C1 segment of cervical spinal cord (tissue), 14 donors: ENCODE measurements around the gene CADM3.

Source experiments
- DNase-seq, 14 donors: peaks; one replicate each; lab custom pipeline; 2025; lab: John Stamatoyannopoulos, UW

CADM3 gene, protein sequence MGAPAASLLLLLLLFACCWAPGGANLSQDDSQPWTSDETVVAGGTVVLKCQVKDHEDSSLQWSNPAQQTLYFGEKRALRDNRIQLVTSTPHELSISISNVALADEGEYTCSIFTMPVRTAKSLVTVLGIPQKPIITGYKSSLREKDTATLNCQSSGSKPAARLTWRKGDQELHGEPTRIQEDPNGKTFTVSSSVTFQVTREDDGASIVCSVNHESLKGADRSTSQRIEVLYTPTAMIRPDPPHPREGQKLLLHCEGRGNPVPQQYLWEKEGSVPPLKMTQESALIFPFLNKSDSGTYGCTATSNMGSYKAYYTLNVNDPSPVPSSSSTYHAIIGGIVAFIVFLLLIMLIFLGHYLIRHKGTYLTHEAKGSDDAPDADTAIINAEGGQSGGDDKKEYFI

DNA sequence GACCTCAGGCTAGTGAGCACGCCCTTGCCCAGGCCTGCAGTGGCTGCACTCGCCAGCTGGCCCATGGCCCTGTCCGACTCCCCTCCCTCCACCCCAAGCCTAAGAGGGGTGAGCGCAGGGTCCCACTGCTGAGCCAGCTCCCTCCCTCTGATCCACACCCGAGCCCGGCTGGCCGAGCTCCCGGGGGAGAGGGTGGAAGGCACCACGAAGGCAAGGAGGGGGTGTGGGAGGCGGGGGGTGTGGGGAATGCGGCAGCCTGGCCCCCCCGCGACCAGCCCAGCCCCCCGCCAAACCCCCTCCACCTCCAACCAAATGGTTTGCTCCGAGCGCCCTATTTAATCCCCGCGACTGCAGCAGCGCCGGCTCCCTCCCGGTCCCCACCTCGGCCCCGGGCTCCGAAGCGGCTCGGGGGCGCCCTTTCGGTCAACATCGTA, at the start of gene CADM3:
CADM3 (plus strand) TSS at position 362 of the 434 bp plus-strand sequence. CDS start 151 bp downstream, outside the sequence.
- peak in 10 of 14 donors; percentile 31 to 94 (median 50) for DNase-seq

DNA sequence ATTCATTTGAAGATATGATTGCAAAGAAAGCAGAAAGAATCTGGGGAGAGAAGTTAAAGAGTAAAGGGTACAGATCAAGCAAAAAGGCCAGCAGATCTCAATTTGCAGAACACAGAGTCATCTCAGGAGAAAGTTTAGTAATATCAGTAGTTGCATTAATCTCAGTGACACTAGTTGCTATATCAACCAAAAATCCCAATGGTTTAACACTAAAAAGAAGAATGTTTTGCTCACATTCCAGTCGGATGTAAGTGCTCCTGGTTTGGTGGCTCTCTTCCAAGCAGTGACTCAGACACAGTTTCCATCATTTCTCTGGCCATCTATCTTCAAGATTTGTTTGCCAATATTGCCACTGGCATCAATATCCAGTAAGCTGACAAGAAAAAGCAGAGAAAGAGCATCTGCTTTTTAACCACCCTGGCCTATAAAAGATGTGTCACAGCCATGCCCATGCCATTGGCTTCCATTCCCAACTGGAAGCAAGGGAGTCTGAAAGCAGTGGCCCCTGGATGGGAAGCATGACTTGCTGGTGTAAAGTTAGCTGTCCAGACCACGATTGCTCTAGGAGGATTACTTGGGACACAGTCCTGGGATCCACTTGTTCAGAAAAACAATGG, 49.3 kb upstream of the CADM3 start:
- DNase-seq, result no peak

DNA sequence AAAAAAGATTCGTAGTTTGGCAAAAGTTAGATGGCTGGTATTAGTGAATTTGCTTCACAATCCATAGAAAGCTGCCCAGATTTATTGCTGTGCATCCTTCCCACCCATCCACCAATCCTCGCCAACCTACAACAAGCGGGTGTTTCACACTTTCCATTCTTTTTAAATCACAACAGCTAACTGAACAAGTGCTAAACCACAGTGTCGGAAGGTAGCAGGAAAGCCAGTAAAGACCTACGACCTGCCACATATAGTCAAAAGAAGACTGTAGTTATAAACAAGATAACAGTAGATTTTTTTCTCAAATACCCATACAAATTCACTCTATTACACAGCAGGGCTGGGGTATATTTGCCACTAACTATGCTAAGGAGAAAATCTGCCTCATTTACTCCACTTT, 47.8 kb upstream of the CADM3 start:
- no peak for DNase-seq

DNA sequence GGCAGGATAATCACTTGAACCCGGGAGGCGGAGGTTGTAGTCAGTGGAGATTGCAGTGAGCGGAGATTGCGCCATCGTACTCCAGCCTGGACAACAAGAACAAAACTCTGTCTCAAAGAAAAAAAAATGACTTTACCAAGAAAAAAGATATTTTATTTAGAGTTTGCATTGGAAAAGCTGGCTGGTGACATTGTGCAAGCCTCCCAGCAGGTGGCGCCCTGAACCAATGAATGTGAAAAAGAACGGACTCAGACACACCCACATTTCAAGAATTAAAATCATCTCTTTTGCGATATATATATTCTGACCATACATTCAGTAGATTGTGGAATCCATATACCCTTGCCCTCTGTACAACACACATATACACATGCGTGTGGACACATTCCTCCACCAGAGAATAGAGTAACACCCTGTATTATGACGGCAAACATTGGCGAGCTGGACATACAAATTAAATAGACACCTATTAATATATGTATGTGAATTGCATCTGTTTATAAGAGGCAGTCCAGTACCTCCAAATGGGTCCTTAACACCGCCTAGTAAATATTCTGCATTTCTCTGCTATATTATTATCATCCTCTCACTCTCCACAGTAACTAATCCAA, 39.0 kb upstream of the CADM3 start:
- DNase-seq, result peak in 9 of 14 donors; percentile 2 to 42 (median 16)

DNA sequence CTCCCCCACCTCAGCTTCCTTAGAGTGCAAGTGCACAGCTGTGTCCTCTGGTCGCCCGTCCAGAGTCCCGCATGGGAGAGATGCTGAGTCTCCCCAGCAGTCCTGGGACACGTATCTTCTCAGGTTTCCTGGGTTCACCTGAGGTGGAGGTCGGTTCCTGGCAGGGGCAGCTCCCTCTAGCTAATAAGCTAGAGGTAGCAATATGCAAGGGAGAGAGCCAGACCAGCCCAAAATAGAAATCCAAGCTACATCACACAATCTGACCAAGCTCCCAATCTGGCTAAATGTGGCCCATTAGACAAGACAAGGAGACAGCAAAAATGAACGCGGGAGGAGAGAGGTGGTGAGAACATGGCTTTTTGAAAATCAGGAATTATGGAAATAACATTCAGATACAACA, 30.9 kb upstream of the CADM3 start:
- peak in 1 of 14 donors; percentile 66 for DNase-seq

DNA sequence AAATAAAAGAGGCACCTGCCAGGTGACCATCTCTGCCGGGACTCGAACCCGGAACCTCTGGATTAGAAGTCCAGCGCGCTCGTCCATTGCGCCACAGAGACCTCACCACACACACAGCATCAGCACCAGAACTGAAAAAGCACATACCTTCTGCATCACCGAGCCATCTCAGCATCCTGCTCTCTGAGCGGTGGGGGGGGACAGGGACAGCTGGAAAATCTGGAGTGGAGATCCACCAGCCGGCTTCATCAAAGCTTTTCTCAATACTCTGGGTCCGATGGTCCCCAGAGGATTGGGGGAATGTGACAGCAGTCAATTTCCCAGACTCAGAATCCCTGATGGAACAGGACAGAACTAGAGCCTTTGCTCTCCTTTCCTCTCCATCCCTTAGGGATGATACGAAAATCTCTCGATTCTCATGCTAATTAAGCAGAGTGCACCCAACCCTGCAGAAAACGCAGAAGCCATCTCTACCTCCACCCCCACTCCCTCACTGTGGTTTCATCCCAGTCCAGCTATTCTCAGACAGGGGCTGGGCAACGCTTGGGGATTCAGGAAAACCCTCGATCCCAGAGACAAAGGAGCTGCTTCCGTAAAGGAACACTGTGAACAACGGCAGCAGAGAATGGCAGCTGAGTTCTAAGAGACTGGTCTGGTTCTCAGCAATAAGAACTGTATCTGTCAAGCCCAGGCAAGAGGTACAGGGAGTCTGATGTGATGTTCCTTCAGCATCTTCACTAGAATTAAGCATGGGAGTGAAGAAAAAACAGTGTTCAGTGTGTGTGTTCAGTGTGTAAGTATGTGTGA, 29.6 kb upstream of the CADM3 start:
- DNase-seq, result peak in 11 of 14 donors; percentile 1 to 98 (median 16)

DNA sequence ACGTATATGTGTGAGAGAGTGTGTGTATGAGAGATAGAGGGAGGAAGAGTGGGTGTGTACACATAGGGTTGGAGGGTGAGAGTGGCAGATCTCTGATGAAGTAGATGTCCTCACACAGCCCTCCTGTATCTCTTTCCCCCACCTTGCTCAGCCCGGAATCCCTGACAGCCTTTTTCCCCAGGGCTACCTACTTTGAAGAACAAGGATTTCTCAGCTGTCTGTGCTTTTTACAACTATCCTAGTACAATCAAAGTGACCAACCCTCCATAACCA, 29.1 kb upstream of the CADM3 start:
- no peak for DNase-seq

DNA sequence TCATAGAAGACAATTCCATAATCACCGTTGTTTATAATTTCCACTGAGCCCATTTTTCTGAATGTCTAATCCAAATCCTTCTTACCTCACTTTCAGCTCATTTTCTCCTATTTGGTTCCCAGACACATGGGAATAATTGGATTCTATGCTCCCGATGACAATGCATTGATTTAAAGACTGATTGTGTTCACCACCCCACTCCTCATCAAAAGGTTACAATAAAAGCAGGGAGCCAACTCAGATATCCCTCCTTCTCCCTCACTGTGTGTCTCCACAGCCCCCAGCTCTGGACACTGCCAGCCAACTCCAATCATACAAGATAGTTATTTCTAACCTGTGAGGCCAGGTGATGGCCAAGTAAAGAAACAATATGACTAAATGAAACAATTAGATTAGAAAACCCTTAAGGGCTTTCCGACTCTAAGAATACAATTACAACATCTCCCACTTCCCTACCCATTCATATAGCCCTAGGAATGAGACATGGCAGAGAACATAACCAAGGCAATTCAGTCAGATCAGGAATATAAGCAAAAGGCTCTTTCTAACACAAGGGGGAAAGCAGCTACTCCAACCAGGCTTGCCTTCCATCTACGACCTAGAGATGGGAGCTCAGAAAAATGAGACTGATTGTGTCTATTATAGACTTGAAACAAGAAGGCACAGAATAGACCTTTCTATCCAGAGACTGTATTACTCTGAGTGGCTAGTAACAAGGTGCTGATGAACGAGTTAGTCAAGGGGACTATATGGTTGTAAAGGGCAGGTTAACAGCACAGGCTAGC, 28.5 kb upstream of the CADM3 start:
- no peak for DNase-seq

DNA sequence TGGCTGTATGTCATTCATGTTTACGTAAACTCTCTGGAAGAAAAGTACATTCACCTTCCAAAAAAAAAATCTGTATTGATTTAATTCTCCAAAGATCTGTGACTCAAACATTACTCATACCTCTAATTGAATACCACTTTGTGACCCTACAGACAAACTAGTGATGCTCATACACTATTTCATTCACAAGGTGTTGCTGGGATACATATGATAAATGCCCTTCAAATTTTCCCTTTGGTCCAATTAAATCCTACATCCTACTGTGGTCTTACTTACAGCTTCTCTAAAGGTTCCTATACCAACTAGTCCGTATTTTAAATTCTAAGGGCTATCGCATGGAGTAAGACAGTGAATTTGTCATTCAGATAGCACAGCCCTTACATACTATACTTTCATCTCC, 26.8 kb upstream of the CADM3 start:
- no peak for DNase-seq

DNA sequence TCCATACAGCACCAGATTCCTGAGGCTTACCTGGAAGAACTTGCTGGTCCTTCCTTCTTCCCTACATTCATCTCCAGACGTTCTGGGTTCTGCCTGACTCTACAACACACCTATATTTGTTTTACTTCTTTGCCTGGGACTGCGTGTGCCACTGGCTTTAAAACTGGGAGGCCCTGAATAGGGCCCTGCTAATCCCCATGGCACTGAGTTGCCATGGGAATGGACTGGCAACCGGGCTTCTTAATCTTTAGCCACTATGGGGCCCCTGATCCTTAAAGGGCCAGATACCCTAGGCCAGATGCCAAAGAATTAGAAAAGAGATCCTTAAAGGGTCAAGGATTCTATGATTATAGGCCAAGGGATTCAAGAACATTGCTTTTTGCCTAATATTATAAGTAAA, 24.4 kb upstream of the CADM3 start:
- DNase-seq, result no peak

DNA sequence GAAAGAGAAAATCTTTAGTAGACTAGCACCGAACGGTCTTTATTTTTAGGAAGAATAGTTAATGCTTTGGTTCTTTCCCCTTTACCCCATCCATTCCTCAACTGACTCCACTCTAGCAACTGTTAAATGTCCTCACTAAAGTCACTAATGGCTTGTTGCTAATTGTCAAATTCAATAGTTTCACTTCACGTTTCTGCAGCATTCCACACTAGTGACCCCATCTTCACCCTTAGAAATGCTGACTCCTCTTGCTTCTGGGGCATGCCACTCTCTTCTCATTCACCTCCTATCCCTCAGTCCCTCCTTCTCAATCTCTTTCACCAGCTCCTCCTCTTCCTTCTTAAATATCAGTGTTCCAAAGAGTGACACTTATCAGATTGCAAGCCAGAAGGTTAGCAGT, 19.4 kb upstream of the CADM3 start:
- DNase-seq, result no peak

DNA sequence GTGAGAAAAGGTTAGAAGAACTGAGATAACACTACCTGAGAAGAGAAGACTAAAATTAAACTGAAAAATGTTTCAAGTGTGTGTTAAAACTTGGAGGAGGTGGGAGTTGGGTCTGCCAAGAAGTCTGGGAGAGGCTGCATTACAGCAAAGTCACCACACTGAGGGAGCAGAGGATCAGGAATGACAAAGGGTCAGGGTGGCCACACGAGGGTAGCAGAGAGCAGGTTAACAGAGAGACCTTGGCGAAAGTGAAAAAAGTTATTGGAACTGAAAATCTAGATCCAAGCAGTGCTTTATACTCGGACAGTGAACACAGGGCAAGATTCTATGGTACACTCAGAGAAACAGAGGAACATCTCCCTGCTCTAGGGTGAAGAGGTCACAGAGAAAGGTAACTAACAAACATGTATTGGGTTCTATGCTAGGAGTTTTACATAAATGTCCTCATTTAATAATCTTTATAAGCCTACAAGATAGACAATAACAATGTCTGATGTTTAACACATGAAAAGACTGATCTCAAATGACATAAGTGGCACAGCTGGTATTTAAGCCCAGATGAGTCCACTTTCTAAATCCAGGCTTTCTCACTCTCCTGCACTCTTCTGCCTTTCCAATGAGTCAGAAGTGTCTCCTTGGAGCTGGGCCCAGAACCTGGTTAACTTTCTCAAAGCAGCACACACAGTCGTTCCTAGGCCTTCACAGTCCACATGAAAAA, 10.3 kb upstream of the CADM3 start:
- DNase-seq, result peak in 12 of 14 donors; percentile 29 to 80 (median 55)

DNA sequence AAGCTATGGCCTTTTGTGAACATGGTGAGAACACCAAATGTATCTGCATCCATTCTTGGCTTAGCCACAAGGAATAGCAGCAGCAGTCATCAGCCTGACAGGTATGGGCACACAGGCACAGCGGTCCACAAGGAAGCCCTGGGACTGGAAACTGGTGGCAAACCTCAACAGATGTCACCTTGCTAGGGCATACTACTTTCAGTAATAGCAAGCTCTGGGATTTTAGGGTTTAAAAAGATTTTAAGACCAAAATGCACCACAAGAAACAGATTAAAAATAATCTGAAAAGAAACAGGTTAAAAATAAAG, 9.7 kb upstream of the CADM3 start:
- peak in 1 of 14 donors; percentile 17 for DNase-seq

DNA sequence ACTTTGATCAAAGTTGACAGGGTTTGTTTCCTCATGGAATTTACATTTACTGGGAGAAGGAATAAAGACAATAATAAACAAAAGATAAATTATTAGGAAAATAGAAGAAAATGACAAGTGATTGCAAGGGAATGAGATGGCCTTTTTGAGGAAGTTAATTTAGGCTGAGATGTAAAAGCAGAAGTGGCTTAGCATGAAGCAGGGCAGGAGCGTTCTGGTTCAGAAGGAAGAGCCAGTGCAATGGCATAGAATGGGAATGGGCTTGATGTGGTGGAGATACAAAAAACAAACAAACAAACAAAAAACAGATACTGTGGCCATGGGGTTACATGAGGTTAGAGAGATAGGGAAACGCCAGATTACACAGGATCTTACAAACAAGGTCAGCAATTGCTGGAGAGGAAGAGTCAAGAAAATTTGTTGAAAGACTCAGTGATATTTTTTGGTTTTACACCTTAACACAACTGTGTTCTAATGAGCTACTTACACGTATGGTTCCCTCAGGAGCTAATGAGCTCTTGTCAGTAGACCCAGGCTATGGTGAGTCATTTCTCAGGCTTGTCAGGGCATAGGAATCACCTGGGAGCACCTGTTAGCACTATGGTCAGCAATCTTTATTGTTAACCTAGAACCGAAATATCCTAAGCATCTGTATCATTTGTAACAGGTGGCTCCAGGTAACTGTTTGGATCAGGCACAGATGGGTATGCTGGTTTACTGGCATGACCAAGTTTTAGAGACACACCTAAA, 8.7 kb upstream of the CADM3 start:
- DNase-seq, result no peak

DNA sequence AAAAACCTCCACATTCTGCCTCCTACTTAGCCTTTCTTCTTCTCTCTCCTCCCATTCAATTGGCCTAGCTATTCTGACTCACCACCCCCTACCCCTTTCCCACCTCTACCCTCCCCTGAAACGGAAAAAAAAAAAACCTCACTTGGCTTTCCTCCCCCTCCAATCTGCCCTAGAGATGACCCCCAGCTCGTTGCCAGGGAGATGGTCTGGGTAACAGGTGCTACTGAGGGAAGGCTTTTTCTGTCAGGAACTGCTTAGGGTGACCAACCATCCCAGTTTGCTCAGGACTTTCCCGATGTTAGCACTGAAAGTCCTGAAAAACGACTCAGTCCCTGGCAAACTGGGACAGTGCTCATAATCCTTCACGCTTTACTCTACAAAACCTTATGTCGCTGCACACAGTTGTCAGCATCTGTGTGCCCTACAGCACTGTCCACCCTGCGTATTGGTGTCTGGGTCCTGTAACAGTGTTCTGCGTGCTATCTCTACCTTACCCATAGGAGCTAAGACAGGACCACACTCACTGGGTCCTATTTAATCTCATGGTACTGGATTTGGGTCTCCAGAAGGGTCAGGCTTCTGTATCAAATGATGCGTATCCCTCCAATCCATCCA, 7.7 kb upstream of the CADM3 start:
- no peak for DNase-seq

DNA sequence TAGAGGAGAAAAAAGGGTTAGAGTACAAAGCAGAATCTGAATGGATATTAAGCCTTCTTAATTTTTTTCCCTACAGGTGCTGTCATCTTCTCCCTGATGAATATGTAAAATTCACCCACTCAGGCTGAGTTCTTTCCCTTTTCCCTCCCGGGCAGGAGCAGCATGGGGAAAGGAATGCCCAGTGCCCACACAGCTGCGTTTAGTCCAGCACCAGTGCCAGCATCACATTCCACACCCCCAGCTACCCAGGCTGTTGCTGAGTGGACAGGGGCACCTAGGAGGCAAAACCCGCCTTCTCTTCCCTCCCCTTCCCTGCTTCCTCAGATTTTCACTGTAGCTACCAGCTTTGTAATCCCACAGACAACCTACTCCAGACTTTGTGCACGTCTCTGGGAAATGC, 3.4 kb upstream of the CADM3 start:
- DNase-seq, result peak in 1 of 14 donors; percentile 2

DNA sequence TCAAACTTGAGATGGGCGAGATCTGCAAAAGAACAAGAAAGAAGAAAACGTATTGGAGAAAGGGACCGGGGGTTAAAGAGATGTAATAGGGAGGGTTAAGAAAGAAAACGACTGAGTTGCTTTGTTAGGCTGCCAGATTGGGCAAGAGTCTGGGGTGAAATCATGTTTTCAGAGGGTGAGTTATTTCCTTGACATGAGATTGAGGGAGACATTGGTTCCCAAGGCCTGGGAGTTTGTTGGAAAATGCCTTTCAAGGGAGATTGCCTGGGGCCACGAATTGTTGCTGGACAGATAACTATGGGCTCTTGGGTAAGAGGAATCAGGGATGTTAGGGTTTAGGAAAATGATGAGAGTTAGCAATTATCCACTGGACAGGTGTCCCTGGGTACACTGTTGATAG, 776 bp upstream of the CADM3 start:
- DNase-seq, result no peak

DNA sequence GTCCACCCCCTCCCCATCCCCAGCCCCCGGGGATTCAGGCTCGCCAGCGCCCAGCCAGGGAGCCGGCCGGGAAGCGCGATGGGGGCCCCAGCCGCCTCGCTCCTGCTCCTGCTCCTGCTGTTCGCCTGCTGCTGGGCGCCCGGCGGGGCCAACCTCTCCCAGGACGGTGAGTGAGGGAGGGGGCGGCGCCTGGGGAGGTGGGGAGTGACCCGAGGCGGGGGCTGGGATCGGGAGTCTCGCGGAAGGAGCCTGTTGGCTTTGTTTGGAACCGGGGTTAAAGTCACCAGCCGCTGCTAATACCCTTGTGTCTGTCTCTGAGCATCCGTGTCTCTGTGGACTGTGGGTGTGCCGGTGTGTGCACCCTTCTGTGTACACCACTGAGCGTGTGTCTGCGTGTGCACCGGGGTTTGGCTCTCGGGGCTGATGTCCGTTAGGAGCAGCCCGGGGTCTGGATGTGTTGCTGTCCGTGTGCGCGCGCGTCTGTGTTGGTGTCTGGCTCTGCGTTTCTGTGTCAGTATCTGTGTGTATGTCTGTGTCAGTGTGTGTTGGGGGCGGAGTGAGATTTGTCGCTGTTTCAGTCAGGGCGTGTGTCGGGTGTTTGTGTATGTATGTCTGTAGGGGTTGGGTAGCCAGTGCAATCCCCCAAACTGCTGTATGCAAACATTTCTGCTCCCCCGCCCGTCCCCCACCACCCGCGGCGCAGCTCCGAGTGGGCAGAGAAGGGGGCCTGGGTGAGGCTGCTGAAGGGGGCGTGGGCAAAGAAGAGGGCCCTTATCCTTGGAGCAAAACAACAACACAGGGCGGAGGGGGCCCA, 480 bp downstream of the CADM3 start:
- peak in 4 of 14 donors; percentile 23 to 76 (median 53) for DNase-seq
